H9 (cell line): Measurements from ENCODE around the gene MAD1L1. TPM values are rescaled to one million over a fixed set of nuclear protein-coding genes. Genes with fewer than 3 reads are reported as not detected.
A peak's percentile ranks its signal among the peaks of the same experiment; 100 is the strongest.

ENCODE experiments used
- DNase-seq: peaks from one replicate; pipeline ENCODE4 v3.0.0-alpha.2; 2017
- H2AFZ ChIP-seq: one replicate; pipeline ENCODE4 v1.6.1; 2013; ENCODE audit warnings: mild to moderate bottlenecking, low read length, control low read depth, moderate library complexity
- H2AK5ac ChIP-seq: 2 replicates; pipeline ENCODE4 v1.6.1; 2013; ENCODE audit warnings: low read length, control low read depth, mixed read lengths; ENCODE audit not compliant: insufficient read length
- H2BK120ac ChIP-seq: one replicate; pipeline ENCODE4 v1.6.1; 2013; ENCODE audit warnings: low read depth, mild to moderate bottlenecking, low read length, control low read depth, inconsistent platforms; ENCODE audit not compliant: poor library complexity, severe bottlenecking
- H2BK12ac ChIP-seq: 2 replicates; pipeline ENCODE4 v1.6.1; 2013; ENCODE audit warnings: low read length, control low read depth, mixed read lengths, low read depth; ENCODE audit not compliant: insufficient read length
- H2BK15ac ChIP-seq: 2 replicates; pipeline ENCODE4 v1.6.1; 2013; ENCODE audit warnings: low read depth, low read length, control low read depth
- H2BK20ac ChIP-seq: one replicate; pipeline ENCODE4 v1.6.1; 2013; ENCODE audit warnings: low read depth, mild to moderate bottlenecking, low read length, control low read depth, inconsistent platforms; ENCODE audit not compliant: poor library complexity, severe bottlenecking
- H2BK5ac ChIP-seq: 2 replicates; pipeline ENCODE4 v1.6.1; 2013; ENCODE audit warnings: low read length, control low read depth, mixed read lengths; ENCODE audit not compliant: insufficient read length
- H3K14ac ChIP-seq: 2 replicates; pipeline ENCODE4 v1.6.1; 2013; ENCODE audit warnings: low read length, control low read depth; ENCODE audit not compliant: insufficient read depth
- H3K18ac ChIP-seq: 2 replicates; pipeline ENCODE4 v1.6.1; 2013; ENCODE audit warnings: low read depth, mild to moderate bottlenecking, mixed read lengths, low read length, control low read depth; ENCODE audit not compliant: insufficient read length
- H3K23ac ChIP-seq: 2 replicates; pipeline ENCODE4 v1.6.1; 2013; ENCODE audit warnings: low read length, control low read depth, mixed read lengths, low read depth; ENCODE audit not compliant: insufficient read length
- H3K23me2 ChIP-seq: 2 replicates; pipeline ENCODE4 v1.6.1; 2013; ENCODE audit warnings: low read depth, mild to moderate bottlenecking, mixed read lengths, low read length, control low read depth; ENCODE audit not compliant: insufficient read length, poor library complexity, severe bottlenecking
- H3K27ac ChIP-seq: 2 replicates; pipeline ENCODE4 v1.5.1; 2013; ENCODE audit warnings: low read length, control low read depth, mixed read lengths, low read depth; ENCODE audit not compliant: insufficient read length
- H3K27me3 ChIP-seq: 2 replicates; pipeline ENCODE4 v1.6.1; 2013; ENCODE audit warnings: low read length, control low read depth, inconsistent platforms; ENCODE audit not compliant: insufficient read depth
- H3K4ac ChIP-seq: 2 replicates; pipeline ENCODE4 v1.6.1; 2013; ENCODE audit warnings: low read depth, mild to moderate bottlenecking, control low read depth, inconsistent platforms, low read length, moderate library complexity
- H3K4me1 ChIP-seq: 2 replicates; pipeline ENCODE4 v1.6.1; 2013; ENCODE audit warnings: low read length, control low read depth, inconsistent platforms; ENCODE audit not compliant: insufficient read depth
- H3K4me2 ChIP-seq: 2 replicates; pipeline ENCODE4 v1.6.1; 2013; ENCODE audit warnings: low read length, control low read depth, mixed read lengths; ENCODE audit not compliant: insufficient read length, insufficient read depth
- H3K56ac ChIP-seq: 2 replicates; pipeline ENCODE4 v1.6.1; 2013; ENCODE audit warnings: low read depth, mild to moderate bottlenecking, mixed read lengths, low read length, control low read depth; ENCODE audit not compliant: insufficient read length
- H3K79me1 ChIP-seq: 2 replicates; pipeline ENCODE4 v1.6.1; 2013; ENCODE audit warnings: low read depth, mild to moderate bottlenecking, moderate library complexity, low read length, control low read depth, inconsistent platforms; ENCODE audit not compliant: insufficient read depth, poor library complexity, severe bottlenecking
- H3K79me2 ChIP-seq: 2 replicates; pipeline ENCODE4 v1.6.1; 2013; ENCODE audit warnings: low read length, control low read depth, inconsistent platforms; ENCODE audit not compliant: insufficient read depth
- H3K9ac ChIP-seq: 2 replicates; pipeline ENCODE4 v1.6.1; 2013; ENCODE audit warnings: low read length, control low read depth, mixed read lengths; ENCODE audit not compliant: insufficient read length; ENCODE audit errors: extremely low read depth
- H3K9me3 ChIP-seq: one replicate; pipeline ENCODE4 v1.6.1; 2013; ENCODE audit warnings: low read depth, low read length, inconsistent platforms; ENCODE audit not compliant: control insufficient read depth
- H3T11ph ChIP-seq: one replicate; pipeline ENCODE4 v1.6.1; 2013; ENCODE audit warnings: mild to moderate bottlenecking, low read length, control low read depth, inconsistent platforms
- H4K20me1 ChIP-seq: one replicate; pipeline ENCODE4 v1.6.1; 2013; ENCODE audit not compliant: control insufficient read depth, insufficient read length, insufficient read depth
- H4K5ac ChIP-seq: 2 replicates; pipeline ENCODE4 v1.6.1; 2013; ENCODE audit warnings: low read depth, mild to moderate bottlenecking, mixed read lengths, low read length, control low read depth; ENCODE audit not compliant: insufficient read length
- H4K8ac ChIP-seq: replicated peaks from 2 replicates; pipeline ENCODE4 v1.6.1; 2013; ENCODE audit warnings: low read length, control low read depth, mixed read lengths, low read depth; ENCODE audit not compliant: insufficient read length
- H4K91ac ChIP-seq: 2 replicates; pipeline ENCODE4 v1.6.1; 2013; ENCODE audit warnings: low read depth, mild to moderate bottlenecking, moderate library complexity, mixed read lengths, low read length, control low read depth; ENCODE audit not compliant: insufficient read length
- H3K27ac Mint-ChIP-seq, 3 experiments: 2 replicates in 2 of 3; 3 replicates in 1 of 3; pipeline ENCODE4 v1.8.0; 2020 to 2021; ENCODE audit warnings: mixed read lengths in 3 of 3, mild to moderate bottlenecking in 1 of 3, moderate library complexity in 1 of 3
- H3K27me3 Mint-ChIP-seq: 2 replicates; pipeline ENCODE4 v1.8.0; 2021; ENCODE audit warnings: low read depth, mild to moderate bottlenecking, moderate library complexity, mixed read lengths
- H3K36me3 Mint-ChIP-seq, 3 experiments: 2 replicates in 2 of 3; 3 replicates in 1 of 3; pipeline ENCODE4 v1.8.0; 2020 to 2021; ENCODE audit warnings: low read depth in 3 of 3, mixed read lengths in 3 of 3; ENCODE audit not compliant: insufficient read depth in 1 of 3
- H3K4me1 Mint-ChIP-seq, 2 experiments: 2 replicates each; pipeline ENCODE4 v1.8.0; 2020; ENCODE audit warnings: mixed read lengths in 2 of 2
- H3K4me3 Mint-ChIP-seq, 2 experiments: 2 replicates in 1 of 2; 3 replicates in 1 of 2; pipeline ENCODE4 v1.8.0; 2020 to 2021; ENCODE audit warnings: mild to moderate bottlenecking in 2 of 2, mixed read lengths in 2 of 2, moderate library complexity in 1 of 2
- H3K9me3 Mint-ChIP-seq, 2 experiments: 2 replicates in 1 of 2; 3 replicates in 1 of 2; pipeline ENCODE4 v1.8.0; 2020; ENCODE audit warnings: mild to moderate bottlenecking in 2 of 2, mixed read lengths in 2 of 2, moderate library complexity in 1 of 2
- CTCF ChIP-seq: fragments of 200-600 bp; sonication (generic); conservative IDR thresholded peaks from 3 replicates; pipeline ENCODE4 v1.8.0; 2021; ENCODE audit warnings: antibody characterized with exemption, mild to moderate bottlenecking
- WGBS: extraction: QIAGEN DNeasy Blood & Tissue Kit; methylation state at CpG from one replicate; pipeline ENCODE4 v1.1.7; 2013; ENCODE audit warnings: missing lambda C conversion rate, low lambda C conversion rate, mixed read lengths; ENCODE audit not compliant: insufficient read length; ENCODE audit errors: extremely low coverage; 5-methylcytosine and 5-hydroxymethylcytosine counted together
- total RNA-seq: library from RNA; stranded (reverse); gene quantifications from 2 replicates; pipeline ENCODE4 v1.2.1, GENCODE V29; 2021

Gene MAD1L1
- total RNA-seq, 1 experiment from 2014 or later, result 39.0 TPM

GRCh38 chr7:1922870-1923236 is 309.9 kb downstream of the MAD1L1 start:
- H2AK5ac ChIP-seq, result no peak overlapping the region
- H3K4me2 ChIP-seq, result no peak overlapping the region
- DNase-seq, result no peak
- H3K9me3 Mint-ChIP-seq, result no peaks in the 10 kb centered on the region
- no peak overlapping the region for H4K5ac ChIP-seq
- H2BK12ac ChIP-seq, result no peak overlapping the region
- H3K23ac ChIP-seq, result no peak overlapping the region
- H3K27me3 Mint-ChIP-seq, result no peaks in the 10 kb centered on the region
- H3K4ac ChIP-seq, result no peak overlapping the region
- no peak overlapping the region for H2AFZ ChIP-seq
- no peak overlapping the region for H3K56ac ChIP-seq
- no peak overlapping the region for H2BK15ac ChIP-seq
- no peak overlapping the region for H3T11ph ChIP-seq
- no peak overlapping the region for H4K8ac ChIP-seq
- no peaks in the 10 kb centered on the region for H3K4me1 ChIP-seq
- H3K23me2 ChIP-seq, result no peaks in the 10 kb centered on the region
- no peaks in the 10 kb centered on the region for H3K79me2 ChIP-seq
- H3K4me3 Mint-ChIP-seq, result no peak overlapping the region
- H3K4me1 Mint-ChIP-seq, result no peaks in the 10 kb centered on the region
- H3K79me1 ChIP-seq, result no peaks in the 10 kb centered on the region
- no peaks in the 10 kb centered on the region for H3K27me3 ChIP-seq
- H3K18ac ChIP-seq, result no peak overlapping the region
- H3K36me3 Mint-ChIP-seq, result peaks cover 0 to 5% (median 0%) of the 10 kb centered on the region in 3 experiments; a peak in 1 of 7 replicates
- no peak overlapping the region for H3K9ac ChIP-seq
- H3K27ac Mint-ChIP-seq, result peak overlapping the region in 2 of 3 experiments; percentile 2 to 10; a peak in 3 of 7 replicates
- TF ChIP-seq CTCF, result peak; percentile 33
- H2BK120ac ChIP-seq, result no peak overlapping the region
- WGBS, result no CpG with 5 or more reads among the region's 7 CpGs
- H3K27ac ChIP-seq, result no peak overlapping the region
- no peak overlapping the region for H2BK20ac ChIP-seq
- no peak overlapping the region for H2BK5ac ChIP-seq
- H4K91ac ChIP-seq, result no peak overlapping the region
- H3K9me3 ChIP-seq, result no peaks in the 10 kb centered on the region
- no peak overlapping the region for H3K14ac ChIP-seq
- no peaks in the 10 kb centered on the region for H4K20me1 ChIP-seq
